ENCODE data around the gene SDHA. TPM values are rescaled to one million over a fixed set of nuclear protein-coding genes. Genes with fewer than 3 reads are reported as not detected.

SDHA gene
- total and polyA plus RNA-seq, 9 of the 15 experiments (the other 6 are each of a cell fraction or from before 2014, with no cell fraction given) = 82.9 to 191 (median 130) TPM

DNA sequence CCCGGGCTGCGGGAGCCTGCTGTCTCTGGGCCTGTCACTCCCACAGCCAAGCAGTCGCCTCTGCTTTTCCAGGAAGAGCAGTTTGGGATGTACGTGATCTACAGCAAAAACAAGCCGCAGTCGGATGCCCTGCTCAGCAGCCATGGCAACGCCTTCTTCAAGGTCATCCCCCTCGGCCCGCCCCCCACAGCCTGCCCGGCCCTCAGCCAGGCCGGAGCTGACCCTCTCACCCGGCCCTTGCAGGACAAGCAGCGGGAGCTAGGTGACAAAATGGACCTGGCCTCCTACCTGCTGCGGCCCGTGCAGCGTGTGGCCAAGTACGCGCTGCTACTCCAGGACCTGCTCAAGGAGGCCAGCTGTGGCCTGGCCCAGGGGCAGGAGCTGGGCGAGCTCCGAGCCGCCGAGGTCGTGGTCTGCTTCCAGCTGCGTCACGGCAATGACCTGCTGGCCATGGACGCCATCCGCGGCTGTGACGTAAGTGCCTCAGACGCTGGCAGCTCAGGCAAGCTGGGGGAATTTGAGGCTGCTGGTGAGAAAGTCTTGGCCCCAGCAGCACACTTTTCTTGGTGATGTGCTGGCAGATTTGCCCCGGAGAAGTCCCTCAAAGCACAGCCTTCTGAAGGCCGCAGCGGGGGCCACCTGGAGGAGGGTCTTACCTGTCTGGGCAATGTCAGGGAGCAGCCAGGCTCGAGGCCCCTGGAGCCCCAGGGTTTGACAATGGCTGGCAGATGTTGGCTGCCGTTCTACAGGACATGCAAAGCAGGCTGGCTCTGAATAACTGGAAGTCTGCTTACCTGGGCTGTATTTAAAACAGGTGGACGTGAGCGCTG is 46.9 kb upstream of the SDHA start:
- peaks cover 12% of the 10 kb centered on the region for H4K20me1 ChIP-seq (replicated peaks; ENCODE audit: control insufficient read depth, insufficient read depth, low read length)
- no peaks in the 10 kb centered on the region for H3K36me3 ChIP-seq (ENCODE audit: control insufficient read depth, insufficient read depth, low read length)
- TF ChIP-seq TGIF2 (CRISPR knock-in tag; IDR thresholded peaks at IDR 0.05) = no peak
- TF ChIP-seq SMAD2 (IDR thresholded peaks at IDR 0.05; ENCODE audit: low read depth, low read length) = no peak
- TF ChIP-seq JUND (IDR thresholded peaks at IDR 0.05; ENCODE audit: borderline replicate concordance, low read depth, low read length) = no peak
- no peak for TF ChIP-seq JUND (tag; IDR thresholded peaks at IDR 0.05; ENCODE audit: borderline replicate concordance, low read depth, low read length)
- TF ChIP-seq ZNF232 (CRISPR knock-in tag; IDR thresholded peaks at IDR 0.05) = no peak
- no peak for TF ChIP-seq FOXP1 (CRISPR knock-in tag; IDR thresholded peaks at IDR 0.05)
- no peak for TF ChIP-seq CEBPG (CRISPR knock-in tag; IDR thresholded peaks at IDR 0.05)
- TF ChIP-seq CEBPG (tag; conservative IDR thresholded peaks at IDR 0.05 in 1 of 2, IDR thresholded peaks at IDR 0.05 in 1 of 2) = no peak
- no peak for TF ChIP-seq NFE2 (IDR thresholded peaks at IDR 0.05; ENCODE audit: low read depth)
- TF ChIP-seq DNMT1 (IDR thresholded peaks at IDR 0.05) = no peak
- TF ChIP-seq CREB1 (IDR thresholded peaks at IDR 0.05) = 0 out of 2 replicates have a peak, but pooled peaks have one; percentile 25
- no peak for TF ChIP-seq CREB1 (CRISPR knock-in tag; IDR thresholded peaks at IDR 0.05)
- TF ChIP-seq PCBP1 (IDR thresholded peaks at IDR 0.05; ENCODE audit: low read depth, low read length, poor library complexity, severe bottlenecking) = no peak
- TF ChIP-seq ATF1 (CRISPR knock-in tag; IDR thresholded peaks at IDR 0.05) = no peak
- TF ChIP-seq ATF1 (tag; IDR thresholded peaks at IDR 0.05) = 0 out of 2 replicates have a peak, but pooled peaks have one; percentile 28
- TF ChIP-seq FOXJ3 (CRISPR knock-in tag; IDR thresholded peaks at IDR 0.05) = no peak
- TF ChIP-seq ETV6 (IDR thresholded peaks at IDR 0.05; ENCODE audit: borderline replicate concordance in 1 of 2, low read depth in 2 of 2, low read length in 1 of 2) = no peak
- no peak for TF ChIP-seq ETV6 (CRISPR knock-in tag; IDR thresholded peaks at IDR 0.05; ENCODE audit: borderline replicate concordance)
- TF ChIP-seq CREM (IDR thresholded peaks at IDR 0.05; ENCODE audit: low read depth) = peak; percentile 27; the same call in 1 of the 2 replicates
- no peak overlapping the region for H3K4me3 ChIP-seq
- intact Hi-C loops (cut with micrococcal nuclease) = no loop called here
- no peak overlapping the region for H3K27ac ChIP-seq (ENCODE audit: extremely low read depth, low read depth, low read length)
- H3K9me3 ChIP-seq (replicated peaks; ENCODE audit: control insufficient read depth, insufficient read depth, low read depth, low read length) = no peaks in the 10 kb centered on the region
- DNase-seq (ENCODE audit: extremely low read depth in 1 of 4, low spot score in 3 of 4) (no peak), ATAC-seq (no peak; the same call in 2 of the 3 replicates), FAIRE-seq (no peak)
- CTCF ChIA-PET (ENCODE audit: low intra/inter-chr PET ratio) = no interaction called here
- H2AFZ ChIP-seq (ENCODE audit: low read depth, low read length) = no peak overlapping the region
- no peak overlapping the region for H3K4me2 ChIP-seq (ENCODE audit: insufficient read depth, low read length)
- POLR2A ChIA-PET = interaction anchor here (1.0 kb wide), 1 partner anchor 9 kb away, joined by 5 read pairs; no protein-coding TSS in a partner anchor
- BruUV-seq (replicated peaks) = no TSS peak
- 12% methylated on average over 36 of the region's 37 CpGs for WGBS (ENCODE audit: insufficient coverage, low coverage, missing lambda C conversion rate)
- H3K9ac ChIP-seq (ENCODE audit: insufficient read depth in 1 of 2, low read depth in 2 of 2, low read length in 2 of 2) = peak overlapping the region in 1 of 2 experiments; percentile 35; a peak in 1 of 4 replicates
- peaks cover 0 to 20% of the 10 kb centered on the region in 2 experiments; a peak in 3 of 5 replicates for H3K4me1 ChIP-seq (replicated peaks in 1 of 2; ENCODE audit: control insufficient read depth in 2 of 2, insufficient read depth in 2 of 2, low read length in 2 of 2)
- peaks cover 61 to 88% of the 10 kb centered on the region in 2 experiments for H3K27me3 ChIP-seq (ENCODE audit: control insufficient read depth in 2 of 2, insufficient read depth in 2 of 2, low read length in 2 of 2)
- peaks cover 4% of the 10 kb centered on the region for H3K9me1 ChIP-seq (ENCODE audit: control insufficient read depth, insufficient read depth, low read length)
- in situ Hi-C loops (cut with MboI) = no loop called here
- H3K79me2 ChIP-seq (ENCODE audit: control insufficient read depth, insufficient read depth, low read length) = no peaks in the 10 kb centered on the region

All from K562 (cell line).